Measurements from ENCODE around the gene GNAZ. TPM values are rescaled to one million over a fixed set of nuclear protein-coding genes. Genes with fewer than 3 reads are reported as not detected.

GNAZ gene
- polyA plus RNA-seq, 1 donor from 2014 or later = 52.0 TPM

DNA sequence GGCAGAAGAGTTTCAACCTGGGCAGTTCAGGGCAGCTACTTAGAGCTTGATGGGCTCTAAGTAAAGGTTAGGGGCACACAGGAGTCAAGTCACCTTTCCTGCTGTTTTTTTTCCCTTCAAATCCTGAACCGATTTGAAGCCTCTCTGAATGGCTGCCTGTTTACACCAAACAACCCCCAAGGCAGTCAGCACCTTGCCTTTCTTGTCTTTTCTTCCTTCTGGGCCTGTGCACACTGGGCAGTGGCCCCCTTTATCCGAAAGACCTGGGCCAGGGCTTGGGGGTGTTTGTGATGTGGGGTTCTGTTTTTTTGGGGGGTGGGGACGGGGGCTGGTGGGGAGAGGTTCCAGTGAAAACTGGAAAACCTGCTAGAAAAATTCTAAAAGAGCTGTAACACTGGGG lies 67.1 kb downstream of the GNAZ start:
- H4K20me1 ChIP-seq (ENCODE audit: insufficient read depth) = no peaks in the 10 kb centered on the region
- H2AFZ ChIP-seq (ENCODE audit: low read depth, low read length) = no peak overlapping the region
- no peak overlapping the region for H3K9ac ChIP-seq (ENCODE audit: low read length)
- no peaks in the 10 kb centered on the region for H3K27me3 ChIP-seq (ENCODE audit: insufficient read depth, low read depth, low read length)
- H3K27ac ChIP-seq (ENCODE audit: low read length) = no peak overlapping the region
- no peak overlapping the region for H3K4me2 ChIP-seq (ENCODE audit: low read length)
- H3K9me2 ChIP-seq (ENCODE audit: insufficient read depth, low read length) = no peaks in the 10 kb centered on the region
- no peaks in the 10 kb centered on the region for H3K36me3 ChIP-seq (ENCODE audit: insufficient read depth, low read length)
- no peaks in the 10 kb centered on the region for H3K9me3 ChIP-seq (ENCODE audit: low read length)
- no peaks in the 10 kb centered on the region for H3K79me2 ChIP-seq (replicated peaks; ENCODE audit: insufficient read depth, low read length)
- no peaks in the 10 kb centered on the region for H3F3A ChIP-seq (ENCODE audit: insufficient read depth, low read length, poor library complexity, severe bottlenecking)
- TF ChIP-seq EP300 (conservative IDR thresholded peaks at IDR 0.05; ENCODE audit: poor library complexity, severe bottlenecking) (no peak), POLR2AphosphoS5 (IDR thresholded peaks at IDR 0.05) (no peak), EZH2 (IDR thresholded peaks at IDR 0.05; ENCODE audit: borderline replicate concordance, insufficient read depth, low read length, poor library complexity, severe bottlenecking) (no peak), MXI1 (conservative IDR thresholded peaks at IDR 0.05; ENCODE audit: poor library complexity, severe bottlenecking) (no peak), TAF1 (IDR thresholded peaks at IDR 0.05; ENCODE audit: low read depth) (no peak), SMC3 (conservative IDR thresholded peaks at IDR 0.05; ENCODE audit: poor library complexity) (no peak), RAD21 (conservative IDR thresholded peaks at IDR 0.05) (no peak)
- TF ChIP-seq, protein P1, sequence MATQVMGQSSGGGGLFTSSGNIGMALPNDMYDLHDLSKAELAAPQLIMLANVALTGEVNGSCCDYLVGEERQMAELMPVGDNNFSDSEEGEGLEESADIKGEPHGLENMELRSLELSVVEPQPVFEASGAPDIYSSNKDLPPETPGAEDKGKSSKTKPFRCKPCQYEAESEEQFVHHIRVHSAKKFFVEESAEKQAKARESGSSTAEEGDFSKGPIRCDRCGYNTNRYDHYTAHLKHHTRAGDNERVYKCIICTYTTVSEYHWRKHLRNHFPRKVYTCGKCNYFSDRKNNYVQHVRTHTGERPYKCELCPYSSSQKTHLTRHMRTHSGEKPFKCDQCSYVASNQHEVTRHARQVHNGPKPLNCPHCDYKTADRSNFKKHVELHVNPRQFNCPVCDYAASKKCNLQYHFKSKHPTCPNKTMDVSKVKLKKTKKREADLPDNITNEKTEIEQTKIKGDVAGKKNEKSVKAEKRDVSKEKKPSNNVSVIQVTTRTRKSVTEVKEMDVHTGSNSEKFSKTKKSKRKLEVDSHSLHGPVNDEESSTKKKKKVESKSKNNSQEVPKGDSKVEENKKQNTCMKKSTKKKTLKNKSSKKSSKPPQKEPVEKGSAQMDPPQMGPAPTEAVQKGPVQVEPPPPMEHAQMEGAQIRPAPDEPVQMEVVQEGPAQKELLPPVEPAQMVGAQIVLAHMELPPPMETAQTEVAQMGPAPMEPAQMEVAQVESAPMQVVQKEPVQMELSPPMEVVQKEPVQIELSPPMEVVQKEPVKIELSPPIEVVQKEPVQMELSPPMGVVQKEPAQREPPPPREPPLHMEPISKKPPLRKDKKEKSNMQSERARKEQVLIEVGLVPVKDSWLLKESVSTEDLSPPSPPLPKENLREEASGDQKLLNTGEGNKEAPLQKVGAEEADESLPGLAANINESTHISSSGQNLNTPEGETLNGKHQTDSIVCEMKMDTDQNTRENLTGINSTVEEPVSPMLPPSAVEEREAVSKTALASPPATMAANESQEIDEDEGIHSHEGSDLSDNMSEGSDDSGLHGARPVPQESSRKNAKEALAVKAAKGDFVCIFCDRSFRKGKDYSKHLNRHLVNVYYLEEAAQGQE (IDR thresholded peaks at IDR 0.05; ENCODE audit: borderline replicate concordance) = no peak
- TF ChIP-seq, protein P2, sequence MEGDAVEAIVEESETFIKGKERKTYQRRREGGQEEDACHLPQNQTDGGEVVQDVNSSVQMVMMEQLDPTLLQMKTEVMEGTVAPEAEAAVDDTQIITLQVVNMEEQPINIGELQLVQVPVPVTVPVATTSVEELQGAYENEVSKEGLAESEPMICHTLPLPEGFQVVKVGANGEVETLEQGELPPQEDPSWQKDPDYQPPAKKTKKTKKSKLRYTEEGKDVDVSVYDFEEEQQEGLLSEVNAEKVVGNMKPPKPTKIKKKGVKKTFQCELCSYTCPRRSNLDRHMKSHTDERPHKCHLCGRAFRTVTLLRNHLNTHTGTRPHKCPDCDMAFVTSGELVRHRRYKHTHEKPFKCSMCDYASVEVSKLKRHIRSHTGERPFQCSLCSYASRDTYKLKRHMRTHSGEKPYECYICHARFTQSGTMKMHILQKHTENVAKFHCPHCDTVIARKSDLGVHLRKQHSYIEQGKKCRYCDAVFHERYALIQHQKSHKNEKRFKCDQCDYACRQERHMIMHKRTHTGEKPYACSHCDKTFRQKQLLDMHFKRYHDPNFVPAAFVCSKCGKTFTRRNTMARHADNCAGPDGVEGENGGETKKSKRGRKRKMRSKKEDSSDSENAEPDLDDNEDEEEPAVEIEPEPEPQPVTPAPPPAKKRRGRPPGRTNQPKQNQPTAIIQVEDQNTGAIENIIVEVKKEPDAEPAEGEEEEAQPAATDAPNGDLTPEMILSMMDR (IDR thresholded peaks at IDR 0.05; ENCODE audit: poor library complexity, severe bottlenecking) = no peak
- H3K4me3 ChIP-seq (ENCODE audit: low read length) = no peak overlapping the region

DNA sequence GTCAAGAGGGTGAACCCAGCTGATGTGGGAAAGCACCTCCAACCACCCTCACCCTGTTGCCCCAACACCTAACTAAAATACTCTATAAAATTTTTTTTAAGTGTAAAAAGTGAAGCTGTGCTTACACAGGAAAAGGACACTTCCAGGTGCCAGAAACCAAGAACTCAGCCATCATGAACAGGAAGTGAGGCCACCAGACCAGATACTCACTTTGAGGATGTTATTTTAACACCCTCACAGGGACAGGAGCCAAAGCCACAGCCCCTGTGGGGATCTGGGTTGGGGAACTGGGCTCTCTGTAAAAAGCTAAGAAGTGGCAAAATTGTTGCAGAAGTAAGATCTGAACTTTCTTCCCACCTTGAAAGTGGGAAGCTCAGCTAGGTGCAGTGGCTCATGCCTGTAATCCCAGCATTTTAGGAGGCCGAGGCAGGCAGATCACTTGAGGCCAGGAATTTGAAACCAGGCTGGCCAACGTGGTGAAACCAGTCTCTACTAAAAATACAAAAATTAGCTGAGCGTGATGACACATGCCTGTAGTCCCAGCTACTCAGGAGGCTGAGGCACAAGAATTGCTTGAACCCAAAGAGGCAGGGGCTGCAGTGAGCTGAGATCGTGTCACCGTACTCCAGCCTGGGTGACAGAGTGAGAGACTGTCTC lies 67.7 kb downstream of the GNAZ start:
- H3K27ac ChIP-seq (ENCODE audit: low read length) = no peak overlapping the region
- H3K9me2 ChIP-seq (ENCODE audit: insufficient read depth, low read length) = no peaks in the 10 kb centered on the region
- no peaks in the 10 kb centered on the region for H3K36me3 ChIP-seq (ENCODE audit: insufficient read depth, low read length)
- H3K27me3 ChIP-seq (ENCODE audit: insufficient read depth, low read depth, low read length) = no peaks in the 10 kb centered on the region
- no peak overlapping the region for H3K9ac ChIP-seq (ENCODE audit: low read length)
- no peaks in the 10 kb centered on the region for H3K9me3 ChIP-seq (ENCODE audit: low read length)
- no peaks in the 10 kb centered on the region for H4K20me1 ChIP-seq (ENCODE audit: insufficient read depth)
- H3K4me2 ChIP-seq (ENCODE audit: low read length) = no peak overlapping the region
- H3F3A ChIP-seq (ENCODE audit: insufficient read depth, low read length, poor library complexity, severe bottlenecking) = no peaks in the 10 kb centered on the region
- no peak for TF ChIP-seq MXI1 (conservative IDR thresholded peaks at IDR 0.05; ENCODE audit: poor library complexity, severe bottlenecking)
- no peak for TF ChIP-seq POLR2AphosphoS5 (IDR thresholded peaks at IDR 0.05)
- TF ChIP-seq, protein P2 (IDR thresholded peaks at IDR 0.05; ENCODE audit: poor library complexity, severe bottlenecking) = no peak
- no peak for TF ChIP-seq RAD21 (conservative IDR thresholded peaks at IDR 0.05)
- TF ChIP-seq, protein P1 (IDR thresholded peaks at IDR 0.05; ENCODE audit: borderline replicate concordance) = no peak
- TF ChIP-seq TAF1 (IDR thresholded peaks at IDR 0.05; ENCODE audit: low read depth) = no peak
- no peak for TF ChIP-seq SMC3 (conservative IDR thresholded peaks at IDR 0.05; ENCODE audit: poor library complexity)
- TF ChIP-seq EP300 (conservative IDR thresholded peaks at IDR 0.05; ENCODE audit: poor library complexity, severe bottlenecking) = no peak
- no peak for TF ChIP-seq EZH2 (IDR thresholded peaks at IDR 0.05; ENCODE audit: borderline replicate concordance, insufficient read depth, low read length, poor library complexity, severe bottlenecking)
- H3K4me3 ChIP-seq (ENCODE audit: low read length) = no peak overlapping the region
- no peak overlapping the region for H2AFZ ChIP-seq (ENCODE audit: low read depth, low read length)
- H3K79me2 ChIP-seq (replicated peaks; ENCODE audit: insufficient read depth, low read length) = no peaks in the 10 kb centered on the region
